Bronchial epithelial cell (primary cell): ENCODE data around the gene SNAP25. TPM values are rescaled to one million over a fixed set of nuclear protein-coding genes. Genes with fewer than 3 reads are reported as not detected.

Experiments used
- DNase-seq: peaks from one replicate; pipeline ENCODE4 v3.0.0-alpha.2; 2010; ENCODE audit warnings: low read depth
- FAIRE-seq: peaks from 2 replicates; lab custom pipeline; 2011; peaks lifted over from hg19 to GRCh38; lab: Jason Lieb, UNC
- H3K27me3 ChIP-seq: 2 replicates; pipeline ENCODE4 v1.5.1; 2011; ENCODE audit warnings: low read length; ENCODE audit not compliant: control insufficient read depth, insufficient read depth
- H3K36me3 ChIP-seq: 2 replicates; pipeline ENCODE4 v1.5.1; 2011; ENCODE audit warnings: low read length; ENCODE audit not compliant: control insufficient read depth, insufficient read depth
- H3K4me3 ChIP-seq: 2 replicates; pipeline ENCODE4 v1.5.1; 2011; ENCODE audit warnings: mild to moderate bottlenecking, low read depth, low read length, control low read depth
- CTCF ChIP-seq: IDR thresholded peaks from 2 replicates; pipeline ENCODE4 v1.5.1; 2011; ENCODE audit warnings: mild to moderate bottlenecking, moderate library complexity, low read length, control low read depth, inconsistent platforms; ENCODE audit not compliant: insufficient read depth, severe bottlenecking
- total RNA-seq: library from RNA; depleted of rRNA; stranded (reverse); fragments of >200 nt; gene quantifications from 2 replicates; pipeline ENCODE4 v1.2.1, GENCODE V29; 2014

The SNAP25 gene
- total RNA-seq, 1 donor from 2014 or later, result not detected

GRCh38 chr20:10303852-10304251, 85.2 kb downstream of the SNAP25 start:
- Histone ChIP-seq H3K36me3 (no peaks in the 10 kb centered on the region), H3K4me3 (no peak overlapping the region), H3K27me3 (no peaks in the 10 kb centered on the region)
- TF ChIP-seq CTCF, result no peak
- FAIRE-seq (no peak), DNase-seq (no peak)

- DNase-seq (no peak), FAIRE-seq (no peak)
- Histone ChIP-seq H3K4me3 (no peak overlapping the region), H3K27me3 (no peaks in the 10 kb centered on the region), H3K36me3 (no peaks in the 10 kb centered on the region)
- no peak for TF ChIP-seq CTCF
These were observed 85.9 kb downstream of the SNAP25 start for GRCh38 chr20:10304471-10305046.

GRCh38 chr20:10306440-10307358, 88.1 kb downstream of the SNAP25 start:
- Histone ChIP-seq H3K36me3 (no peaks in the 10 kb centered on the region), H3K27me3 (no peaks in the 10 kb centered on the region), H3K4me3 (no peak overlapping the region)
- FAIRE-seq, result no peak
- peak; percentile 75 for DNase-seq
- no peak for TF ChIP-seq CTCF

GRCh38 chr20:10307359-10307735, 88.7 kb downstream of the SNAP25 start:
- no peak for TF ChIP-seq CTCF
- DNase-seq (no peak), FAIRE-seq (no peak)
- Histone ChIP-seq H3K36me3 (no peaks in the 10 kb centered on the region), H3K27me3 (no peaks in the 10 kb centered on the region), H3K4me3 (no peak overlapping the region)

- no peaks in the 10 kb centered on the region for H3K27me3 ChIP-seq
- TF ChIP-seq CTCF, result no peak
- no peaks in the 10 kb centered on the region for H3K36me3 ChIP-seq
- FAIRE-seq (no peak), DNase-seq (no peak)
- no peak overlapping the region for H3K4me3 ChIP-seq
These were observed 90.0 kb downstream of the SNAP25 start for GRCh38 chr20:10308652-10309051.
